ENCODE measurements around the gene NHP2.
"Not testable (repeated sequence)": the region's sequence is repeated elsewhere in the genome, so short reads cannot be mapped to it uniquely, and the experiment has no call there.

The NHP2 gene

DNA sequence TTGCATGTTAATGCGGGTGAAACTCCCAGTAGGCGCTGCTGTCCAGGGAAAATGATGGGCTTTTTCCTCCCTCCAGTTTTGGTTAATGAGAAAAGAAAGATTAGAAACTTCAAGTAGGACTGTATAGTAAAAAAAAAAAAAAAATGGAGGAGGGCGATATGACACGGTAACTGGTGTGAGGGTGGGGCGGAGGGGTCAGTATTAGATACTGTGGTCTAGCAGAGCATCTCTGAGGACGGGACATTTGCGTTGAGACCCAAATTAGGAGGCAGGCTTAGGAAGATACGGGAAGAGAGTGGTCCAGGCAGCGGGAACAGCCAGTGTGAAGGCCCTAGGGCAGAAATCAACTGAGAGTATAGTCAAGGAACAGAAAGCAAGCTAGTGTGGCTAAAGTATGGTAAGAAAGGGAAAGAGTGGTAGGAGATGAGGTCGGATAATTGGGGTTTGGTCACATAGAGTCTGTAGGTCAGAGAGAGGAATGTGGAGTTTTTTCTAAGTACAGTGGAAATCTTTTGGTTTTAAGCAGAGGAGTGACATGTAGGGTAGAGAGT, 22.2 kb downstream of the NHP2 start:
- Histone ChIP-seq H3K27me3 (ENCODE audit: low read depth, low read length) (no peaks in the 10 kb centered on the region), H3K4me3 (ENCODE audit: low read length) (peak overlapping the region; percentile 100), H4K20me1 (ENCODE audit: insufficient read depth, low read length) (no peaks in the 10 kb centered on the region), H3K27ac (ENCODE audit: low read length) (peak overlapping the region; percentile 69), H3K9ac (ENCODE audit: low read length) (peak overlapping the region; percentile 85), H3K9me3 (ENCODE audit: insufficient read depth, low read length) (no peaks in the 10 kb centered on the region), H3K4me1 (ENCODE audit: low read length) (peaks cover 4% of the 10 kb centered on the region), H3K79me2 (ENCODE audit: low read length) (peaks cover 33% of the 10 kb centered on the region), H2AFZ (ENCODE audit: low read depth, low read length) (no peak overlapping the region; the same call in 1 of the 2 replicates), H3K4me2 (ENCODE audit: low read length) (peak overlapping the region; percentile 94), H3K36me3 (replicated peaks; ENCODE audit: low read depth, low read length) (peaks cover 12% of the 10 kb centered on the region)
- TF ChIP-seq, protein P1, sequence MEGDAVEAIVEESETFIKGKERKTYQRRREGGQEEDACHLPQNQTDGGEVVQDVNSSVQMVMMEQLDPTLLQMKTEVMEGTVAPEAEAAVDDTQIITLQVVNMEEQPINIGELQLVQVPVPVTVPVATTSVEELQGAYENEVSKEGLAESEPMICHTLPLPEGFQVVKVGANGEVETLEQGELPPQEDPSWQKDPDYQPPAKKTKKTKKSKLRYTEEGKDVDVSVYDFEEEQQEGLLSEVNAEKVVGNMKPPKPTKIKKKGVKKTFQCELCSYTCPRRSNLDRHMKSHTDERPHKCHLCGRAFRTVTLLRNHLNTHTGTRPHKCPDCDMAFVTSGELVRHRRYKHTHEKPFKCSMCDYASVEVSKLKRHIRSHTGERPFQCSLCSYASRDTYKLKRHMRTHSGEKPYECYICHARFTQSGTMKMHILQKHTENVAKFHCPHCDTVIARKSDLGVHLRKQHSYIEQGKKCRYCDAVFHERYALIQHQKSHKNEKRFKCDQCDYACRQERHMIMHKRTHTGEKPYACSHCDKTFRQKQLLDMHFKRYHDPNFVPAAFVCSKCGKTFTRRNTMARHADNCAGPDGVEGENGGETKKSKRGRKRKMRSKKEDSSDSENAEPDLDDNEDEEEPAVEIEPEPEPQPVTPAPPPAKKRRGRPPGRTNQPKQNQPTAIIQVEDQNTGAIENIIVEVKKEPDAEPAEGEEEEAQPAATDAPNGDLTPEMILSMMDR (IDR thresholded peaks at IDR 0.05; ENCODE audit: low read depth, low read length): no peak
- TF ChIP-seq EZH2phosphoT487 (IDR thresholded peaks at IDR 0.05; ENCODE audit: low read depth): no peak

DNA sequence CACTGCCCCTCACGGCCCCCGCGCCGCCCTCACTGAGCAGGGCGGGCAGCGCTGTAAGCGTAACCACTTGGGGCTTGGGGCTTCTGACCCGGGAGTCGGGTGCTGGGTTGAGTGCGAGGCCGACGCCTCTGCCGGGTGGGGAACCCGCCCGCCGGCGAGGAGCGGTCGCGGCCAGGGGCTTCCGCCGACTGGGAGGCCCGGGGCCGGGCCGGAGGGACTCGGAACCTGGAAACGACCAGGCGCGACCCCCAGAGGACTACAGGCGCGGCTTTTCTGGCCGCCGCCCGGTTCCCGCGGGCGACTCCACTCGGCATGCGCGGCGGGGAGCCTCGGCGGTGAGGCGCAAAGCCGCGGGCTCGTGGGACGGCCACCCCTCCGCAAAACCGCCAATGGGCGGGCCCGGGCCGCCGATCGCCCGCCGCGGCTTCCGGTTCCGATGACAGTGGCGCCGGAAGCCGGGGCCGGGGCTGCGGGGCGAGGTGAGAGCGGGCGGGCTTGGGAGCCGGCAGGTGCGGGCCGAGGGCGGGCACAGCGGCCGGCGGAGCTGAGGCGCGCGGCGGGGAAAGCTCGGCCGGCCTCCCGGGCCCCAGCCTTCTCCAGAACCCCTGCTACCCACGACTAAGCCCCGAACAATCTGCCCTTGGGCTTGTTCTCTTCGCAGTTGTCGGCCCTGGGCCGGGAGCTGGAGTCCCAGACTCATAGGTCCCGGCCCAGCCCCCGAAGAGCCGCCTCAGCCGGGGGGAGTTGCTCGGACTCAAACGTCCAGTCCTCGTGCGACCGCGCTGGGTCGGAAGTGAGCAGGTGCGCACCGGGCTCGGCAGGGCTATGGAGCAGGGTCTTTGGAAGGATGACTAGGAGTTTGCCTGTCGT, 22.9 kb downstream of the NHP2 start, which contains the start of gene RMND5B:
RMND5B (plus strand) TSS at position 439 of the 870 bp plus-strand sequence. CDS start 7,106 bp downstream, outside the sequence.
- no peaks in the 10 kb centered on the region for H3K27me3 ChIP-seq (ENCODE audit: low read depth, low read length)
- peaks cover 9% of the 10 kb centered on the region for H3K36me3 ChIP-seq (replicated peaks; ENCODE audit: low read depth, low read length)
- peak within 1 kb of the TSS; percentile 55; the same call in 1 of the 2 replicates for H2AFZ ChIP-seq (ENCODE audit: low read depth, low read length)
- H3K27ac ChIP-seq (ENCODE audit: low read length): peak within 1 kb of the TSS; percentile 69
- H3K9ac ChIP-seq (ENCODE audit: low read length): peak within 1 kb of the TSS; percentile 85
- H4K20me1 ChIP-seq (ENCODE audit: insufficient read depth, low read length): no peaks in the 10 kb centered on the region
- no peak for TF ChIP-seq EZH2phosphoT487 (IDR thresholded peaks at IDR 0.05; ENCODE audit: low read depth)
- TF ChIP-seq, protein P1 (IDR thresholded peaks at IDR 0.05; ENCODE audit: low read depth, low read length): no peak
- peak within 1 kb of the TSS; percentile 100 for H3K4me3 ChIP-seq (ENCODE audit: low read length)
- peaks cover 4% of the 10 kb centered on the region for H3K4me1 ChIP-seq (ENCODE audit: low read length)
- H3K79me2 ChIP-seq (ENCODE audit: low read length): peaks cover 31% of the 10 kb centered on the region
- H3K9me3 ChIP-seq (ENCODE audit: insufficient read depth, low read length): no peaks in the 10 kb centered on the region
- peak within 1 kb of the TSS; percentile 94 for H3K4me2 ChIP-seq (ENCODE audit: low read length)

GRCh38 chr5:178130234-178130575, 23.5 kb downstream of the NHP2 start:
- H3K4me3 ChIP-seq (ENCODE audit: low read length): peak overlapping the region; percentile 100
- H4K20me1 ChIP-seq (ENCODE audit: insufficient read depth, low read length); H3K36me3 ChIP-seq (replicated peaks; ENCODE audit: low read depth, low read length); H3K27me3 ChIP-seq (ENCODE audit: low read depth, low read length); H3K4me1 ChIP-seq (ENCODE audit: low read length); H3K9me3 ChIP-seq (ENCODE audit: insufficient read depth, low read length): not testable (repeated sequence)
- peak overlapping the region; percentile 85 for H3K4me2 ChIP-seq (ENCODE audit: low read length)
- peak overlapping the region; percentile 85 for H3K9ac ChIP-seq (ENCODE audit: low read length)
- peak overlapping the region; percentile 54 for H3K27ac ChIP-seq (ENCODE audit: low read length)
- H2AFZ ChIP-seq (ENCODE audit: low read depth, low read length): peak overlapping the region; percentile 55; the same call in 1 of the 2 replicates
- H3K79me2 ChIP-seq (ENCODE audit: low read length): peaks cover 31% of the 10 kb centered on the region

DNA sequence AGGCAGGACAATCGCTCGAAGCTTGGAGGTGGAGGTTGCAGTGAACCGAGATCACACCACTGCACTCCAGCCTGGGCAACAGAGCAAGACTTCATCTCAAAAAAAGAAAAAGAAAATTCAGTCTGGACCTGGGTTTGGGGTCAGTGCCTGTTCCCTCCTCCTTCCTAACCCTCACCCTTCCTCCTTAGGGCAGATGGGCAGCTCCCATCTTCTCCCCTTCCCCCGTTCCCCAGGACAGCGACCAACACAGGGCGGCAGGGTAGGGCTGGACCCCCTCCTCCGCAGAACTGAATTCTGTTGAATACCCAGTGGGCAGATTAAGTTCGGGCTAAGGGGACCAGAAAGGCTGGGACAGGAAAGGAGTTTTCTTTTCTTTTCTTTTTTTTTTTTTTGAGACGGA, 24.4 kb downstream of the NHP2 start:
- H3K27ac ChIP-seq (ENCODE audit: low read length): no peak overlapping the region

GRCh38 chr5:178127300-178128009, 26.2 kb downstream of the NHP2 start:
- H3K9me3 ChIP-seq (ENCODE audit: insufficient read depth, low read length); H3K36me3 ChIP-seq (replicated peaks; ENCODE audit: low read depth, low read length); H3K4me1 ChIP-seq (ENCODE audit: low read length); H2AFZ ChIP-seq (ENCODE audit: low read depth, low read length); H3K9ac ChIP-seq (ENCODE audit: low read length); H3K4me2 ChIP-seq (ENCODE audit: low read length); H3K27me3 ChIP-seq (ENCODE audit: low read depth, low read length); H3K27ac ChIP-seq (ENCODE audit: low read length); H4K20me1 ChIP-seq (ENCODE audit: insufficient read depth, low read length); H3K4me3 ChIP-seq (ENCODE audit: low read length): not testable (repeated sequence)
- H3K79me2 ChIP-seq (ENCODE audit: low read length): peaks cover 21% of the 10 kb centered on the region

More for the DNA sequence above, 24.4 kb downstream of the NHP2 start:
- peaks cover 4% of the 10 kb centered on the region for H3K36me3 ChIP-seq (replicated peaks; ENCODE audit: low read depth, low read length)
- no peak overlapping the region for H2AFZ ChIP-seq (ENCODE audit: low read depth, low read length)
- peaks cover 4% of the 10 kb centered on the region for H3K4me1 ChIP-seq (ENCODE audit: low read length)
- no peaks in the 10 kb centered on the region for H3K9me3 ChIP-seq (ENCODE audit: insufficient read depth, low read length)
- TF ChIP-seq, protein P1 (IDR thresholded peaks at IDR 0.05; ENCODE audit: low read depth, low read length): no peak
- TF ChIP-seq EZH2phosphoT487 (IDR thresholded peaks at IDR 0.05; ENCODE audit: low read depth): no peak
- H3K9ac ChIP-seq (ENCODE audit: low read length): no peak overlapping the region
- H3K4me3 ChIP-seq (ENCODE audit: low read length): no peak overlapping the region
- 0 out of 2 replicates have a peak overlapping the region, but pooled peaks have one; percentile 85 for H3K4me2 ChIP-seq (ENCODE audit: low read length)
- no peaks in the 10 kb centered on the region for H4K20me1 ChIP-seq (ENCODE audit: insufficient read depth, low read length)
- no peaks in the 10 kb centered on the region for H3K27me3 ChIP-seq (ENCODE audit: low read depth, low read length)
- peaks cover 30% of the 10 kb centered on the region for H3K79me2 ChIP-seq (ENCODE audit: low read length)
